Thyroid gland (tissue), 4 donors: ENCODE measurements around the gene COL8A1.

ENCODE experiments used
- POLR2A ChIP-seq, 2 donors: fragments of 450-650 bp; IDR thresholded peaks; one replicate each; pipeline ENCODE4 v1.6.1; 2017; ENCODE audit warnings: antibody characterized with exemption in 2 of 2, mild to moderate bottlenecking in 2 of 2, moderate library complexity in 1 of 2
- TF ChIP-seq, protein P1 (sequence below), 6 experiments: fragments of 200-600 bp in 3 of 6; fragments of 450-650 bp in 3 of 6; sonication (generic) in 3 of 6; IDR thresholded peaks; one replicate each; pipeline ENCODE4 v1.5.1; 2016 to 2019; ENCODE audit warnings: antibody characterized with exemption in 6 of 6, mild to moderate bottlenecking in 2 of 6, inconsistent platforms in 1 of 6, moderate library complexity in 1 of 6

DNA sequence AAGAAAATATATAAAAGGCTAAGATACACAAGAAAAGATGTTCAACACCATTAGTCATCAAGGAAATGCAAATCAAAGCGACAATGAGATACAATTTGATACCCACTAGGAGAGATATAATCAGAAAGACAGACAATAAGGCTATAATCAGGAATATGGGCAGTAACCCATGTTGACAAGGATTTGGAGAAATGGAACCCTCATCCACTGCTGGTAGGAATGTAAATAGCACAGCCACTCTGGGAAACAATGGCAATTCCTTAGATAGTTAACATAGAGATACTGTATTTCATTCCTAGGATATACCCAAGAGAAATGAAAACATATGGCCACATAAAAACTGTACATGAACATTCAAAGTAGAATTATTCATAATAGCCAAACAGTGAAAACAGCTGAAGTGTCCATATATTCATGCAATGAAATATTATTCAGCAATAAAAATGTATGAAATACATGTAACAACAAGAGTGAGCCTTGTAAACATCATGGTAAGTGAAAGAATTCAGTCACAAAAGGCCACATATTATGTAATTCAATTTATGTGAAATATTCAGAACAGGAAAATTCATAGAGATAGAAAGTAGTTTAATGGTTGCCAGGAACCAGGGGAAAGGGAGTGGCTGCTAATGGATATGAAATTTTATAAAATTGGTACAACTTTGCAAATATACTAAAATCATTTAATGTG, 18.2 kb upstream of the COL8A1 start:
- TF ChIP-seq, protein P1, sequence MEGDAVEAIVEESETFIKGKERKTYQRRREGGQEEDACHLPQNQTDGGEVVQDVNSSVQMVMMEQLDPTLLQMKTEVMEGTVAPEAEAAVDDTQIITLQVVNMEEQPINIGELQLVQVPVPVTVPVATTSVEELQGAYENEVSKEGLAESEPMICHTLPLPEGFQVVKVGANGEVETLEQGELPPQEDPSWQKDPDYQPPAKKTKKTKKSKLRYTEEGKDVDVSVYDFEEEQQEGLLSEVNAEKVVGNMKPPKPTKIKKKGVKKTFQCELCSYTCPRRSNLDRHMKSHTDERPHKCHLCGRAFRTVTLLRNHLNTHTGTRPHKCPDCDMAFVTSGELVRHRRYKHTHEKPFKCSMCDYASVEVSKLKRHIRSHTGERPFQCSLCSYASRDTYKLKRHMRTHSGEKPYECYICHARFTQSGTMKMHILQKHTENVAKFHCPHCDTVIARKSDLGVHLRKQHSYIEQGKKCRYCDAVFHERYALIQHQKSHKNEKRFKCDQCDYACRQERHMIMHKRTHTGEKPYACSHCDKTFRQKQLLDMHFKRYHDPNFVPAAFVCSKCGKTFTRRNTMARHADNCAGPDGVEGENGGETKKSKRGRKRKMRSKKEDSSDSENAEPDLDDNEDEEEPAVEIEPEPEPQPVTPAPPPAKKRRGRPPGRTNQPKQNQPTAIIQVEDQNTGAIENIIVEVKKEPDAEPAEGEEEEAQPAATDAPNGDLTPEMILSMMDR (IDR thresholded peaks at IDR 0.05): no peak
- TF ChIP-seq POLR2A (IDR thresholded peaks at IDR 0.05): no peak
